IPS-18c (cell line): ENCODE results near the gene IL6R.
"Not testable (repeated sequence)": the region's sequence is repeated elsewhere in the genome, so short reads cannot be mapped to it uniquely, and the experiment has no call there.

Experiments
- H3K4me3 ChIP-seq: 2 replicates; pipeline ENCODE4 v1.7.0; 2013; ENCODE audit warnings: low read depth, mild to moderate bottlenecking, low read length, moderate library complexity; ENCODE audit not compliant: insufficient read depth
- H3K9me3 ChIP-seq: one replicate; pipeline ENCODE4 v1.6.1; 2013; ENCODE audit warnings: mild to moderate bottlenecking, low read length, moderate library complexity; ENCODE audit not compliant: control insufficient read depth, insufficient read depth

Gene IL6R

DNA sequence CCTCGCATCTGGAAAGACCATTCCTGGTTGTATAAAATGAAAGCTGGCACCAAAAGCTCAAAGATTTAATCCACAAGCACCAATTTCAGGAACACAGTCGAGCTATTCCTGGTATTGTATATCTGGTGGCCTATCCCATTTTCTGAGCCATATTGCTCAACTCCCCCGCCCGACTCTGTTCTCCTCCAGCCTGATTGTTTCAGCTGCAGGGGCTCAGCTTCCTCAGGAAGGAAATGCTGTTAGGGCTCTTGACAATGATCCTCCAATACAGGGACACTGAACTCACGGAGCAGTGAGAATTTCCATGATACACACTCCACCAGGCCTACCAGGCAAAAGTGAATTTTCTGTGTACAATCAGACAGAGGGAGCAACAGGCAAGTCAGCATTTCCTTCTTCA, 80.0 kb downstream of the IL6R start:
- Histone ChIP-seq H3K9me3 (no peaks in the 10 kb centered on the region), H3K4me3 (no peak overlapping the region)

DNA sequence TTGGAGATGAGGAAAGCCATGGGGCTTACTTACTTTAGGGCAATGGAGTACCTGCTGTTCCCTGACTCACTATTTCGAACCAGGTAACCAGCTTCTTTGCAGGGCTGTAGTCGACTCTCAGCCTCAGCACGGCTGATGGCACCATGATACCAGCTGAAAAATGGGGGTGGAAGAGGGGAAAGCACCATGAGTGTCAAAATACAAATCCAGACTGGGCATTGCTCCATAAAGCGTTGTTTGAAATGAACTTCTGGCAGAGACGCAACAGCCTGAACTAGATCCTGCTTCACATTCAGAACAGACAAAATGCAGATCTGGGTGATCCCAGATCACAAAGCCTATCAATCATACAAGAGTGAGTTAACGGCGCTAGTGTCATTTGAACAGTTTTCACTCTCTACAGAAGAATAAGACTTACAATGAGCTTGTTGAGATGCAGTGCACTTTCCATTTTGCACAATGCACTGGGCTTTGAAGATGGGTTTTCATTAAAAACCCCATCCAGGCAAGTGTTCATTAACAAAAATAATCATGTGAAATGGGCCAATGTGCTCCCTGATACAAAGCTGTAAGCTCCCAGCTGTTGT, 80.9 kb downstream of the IL6R start:
- Histone ChIP-seq H3K9me3 (no peaks in the 10 kb centered on the region), H3K4me3 (no peak overlapping the region)

DNA sequence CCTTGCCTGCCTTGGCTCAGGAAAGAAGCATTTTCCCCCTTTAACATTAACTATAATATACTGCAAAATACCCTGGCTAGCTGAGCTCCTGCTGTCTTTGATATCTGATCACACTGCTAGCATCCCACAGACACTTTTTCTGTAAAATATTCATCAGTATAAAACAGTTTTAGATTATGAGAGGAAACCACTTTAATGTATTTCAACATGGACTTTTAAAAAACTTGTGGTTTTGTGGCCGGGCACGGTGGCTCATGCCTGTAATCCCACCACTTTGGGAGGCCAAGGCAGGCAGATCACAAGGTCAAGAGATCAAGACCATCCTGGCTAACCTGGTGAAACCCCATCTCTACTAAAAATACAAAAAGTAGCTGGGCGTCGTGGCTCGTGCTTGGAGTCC, 81.6 kb downstream of the IL6R start:
- H3K9me3 ChIP-seq, H3K4me3 ChIP-seq: not testable (repeated sequence)

DNA sequence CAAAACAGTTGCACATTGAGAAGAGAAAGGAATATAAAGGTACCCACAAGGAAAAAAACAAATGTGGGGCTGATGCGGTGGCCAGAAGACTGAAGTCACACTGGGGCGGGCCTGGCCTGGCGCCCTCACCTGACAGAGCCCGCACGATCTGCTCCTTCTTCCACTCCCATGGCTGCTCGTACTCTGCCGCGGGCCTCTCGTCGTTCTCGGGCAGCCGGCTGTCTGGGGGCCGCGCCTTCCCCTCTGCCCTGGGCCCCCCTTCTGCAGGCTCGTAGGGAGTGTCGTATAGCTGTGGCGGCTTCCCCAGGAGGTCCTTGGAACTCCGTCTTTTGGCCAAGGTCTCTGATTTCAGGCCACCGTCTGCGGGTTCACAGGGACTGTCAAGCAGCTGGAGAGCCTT, 83.8 kb downstream of the IL6R start:
- Histone ChIP-seq H3K9me3 (no peaks in the 10 kb centered on the region), H3K4me3 (no peak overlapping the region)

GRCh38 chr1:154489695-154490274, 84.6 kb downstream of the IL6R start:
- H3K4me3 ChIP-seq = no peak overlapping the region

GRCh38 chr1:154490317-154490716, 85.2 kb downstream of the IL6R start:
- Histone ChIP-seq H3K4me3 (no peak overlapping the region), H3K9me3 (no peaks in the 10 kb centered on the region)

More at GRCh38 chr1:154489695-154490274, 84.6 kb downstream of the IL6R start:
- no peaks in the 10 kb centered on the region for H3K9me3 ChIP-seq

GRCh38 chr1:154492115-154492514, 87.0 kb downstream of the IL6R start:
- H3K4me3 ChIP-seq = no peak overlapping the region
- H3K9me3 ChIP-seq = no peaks in the 10 kb centered on the region

GRCh38 chr1:154493276-154493675, 88.1 kb downstream of the IL6R start:
- no peaks in the 10 kb centered on the region for H3K9me3 ChIP-seq
- H3K4me3 ChIP-seq = no peak overlapping the region

GRCh38 chr1:154495496-154496273, 90.5 kb downstream of the IL6R start:
- H3K4me3 ChIP-seq = no peak overlapping the region
- no peaks in the 10 kb centered on the region for H3K9me3 ChIP-seq

- H3K4me3 ChIP-seq = no peak overlapping the region
- no peaks in the 10 kb centered on the region for H3K9me3 ChIP-seq
Observed at GRCh38 chr1:154496383-154496782, 91.2 kb downstream of the IL6R start.

DNA sequence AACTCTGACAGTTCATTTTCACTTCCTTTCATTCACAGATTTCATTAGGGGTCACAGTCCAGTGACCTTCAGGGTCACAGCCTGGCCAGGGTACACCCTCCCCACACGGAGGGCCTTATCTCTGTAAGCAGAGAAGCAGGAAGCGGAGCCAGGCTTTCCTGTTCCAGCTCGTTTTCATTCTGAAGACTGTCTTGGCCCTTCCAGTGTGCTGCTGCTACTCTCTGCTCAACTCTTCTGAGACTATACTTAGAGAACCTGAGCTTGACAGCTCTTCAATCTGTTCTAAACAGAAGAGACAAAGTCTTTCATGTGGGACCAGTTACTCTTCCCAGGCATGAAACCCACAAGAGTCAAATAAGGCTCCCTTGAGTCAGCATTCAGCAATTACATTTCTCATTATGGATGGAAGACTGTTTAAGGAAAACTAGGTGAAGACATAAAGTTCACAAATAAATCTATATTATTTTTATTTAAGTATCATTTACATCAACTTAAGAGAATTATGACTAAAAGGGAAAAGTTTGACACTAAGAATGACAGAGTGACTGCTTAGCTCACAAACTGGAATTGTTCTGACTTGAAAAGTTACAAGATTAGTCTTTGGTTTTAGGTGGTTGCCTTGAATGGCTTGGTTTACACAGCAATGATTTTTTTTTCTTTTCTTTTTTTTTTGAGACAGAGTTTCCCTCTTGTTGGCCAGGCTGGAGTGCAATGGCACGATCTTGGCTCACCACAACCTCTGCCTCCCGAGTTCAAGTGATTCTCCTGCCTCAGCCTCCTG, 92.1 kb downstream of the IL6R start:
- no peak overlapping the region for H3K4me3 ChIP-seq
- no peaks in the 10 kb centered on the region for H3K9me3 ChIP-seq

DNA sequence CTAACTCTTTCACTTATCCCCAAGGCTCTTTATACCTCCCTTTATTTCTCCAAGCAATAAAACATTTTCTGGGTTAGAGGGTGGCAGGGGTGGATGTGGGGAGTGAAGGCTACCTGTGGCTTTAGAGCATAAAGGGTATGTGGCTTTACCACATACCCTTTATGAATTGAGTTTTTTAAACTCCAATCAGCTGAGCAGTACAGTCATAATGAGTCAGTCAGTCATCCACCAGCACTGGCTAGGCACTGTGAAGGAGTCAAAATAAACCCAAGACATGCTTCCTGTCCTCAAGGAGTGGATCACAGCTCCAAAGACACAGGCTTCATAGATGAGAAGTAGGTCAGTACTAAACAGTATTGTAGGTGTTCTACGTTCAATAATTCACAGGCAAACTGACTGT, 94.3 kb downstream of the IL6R start:
- H3K9me3 ChIP-seq = peaks cover 6% of the 10 kb centered on the region
- no peak overlapping the region for H3K4me3 ChIP-seq

GRCh38 chr1:154500533-154500932, 95.4 kb downstream of the IL6R start:
- H3K9me3 ChIP-seq = peaks cover 6% of the 10 kb centered on the region
- H3K4me3 ChIP-seq = no peak overlapping the region

DNA sequence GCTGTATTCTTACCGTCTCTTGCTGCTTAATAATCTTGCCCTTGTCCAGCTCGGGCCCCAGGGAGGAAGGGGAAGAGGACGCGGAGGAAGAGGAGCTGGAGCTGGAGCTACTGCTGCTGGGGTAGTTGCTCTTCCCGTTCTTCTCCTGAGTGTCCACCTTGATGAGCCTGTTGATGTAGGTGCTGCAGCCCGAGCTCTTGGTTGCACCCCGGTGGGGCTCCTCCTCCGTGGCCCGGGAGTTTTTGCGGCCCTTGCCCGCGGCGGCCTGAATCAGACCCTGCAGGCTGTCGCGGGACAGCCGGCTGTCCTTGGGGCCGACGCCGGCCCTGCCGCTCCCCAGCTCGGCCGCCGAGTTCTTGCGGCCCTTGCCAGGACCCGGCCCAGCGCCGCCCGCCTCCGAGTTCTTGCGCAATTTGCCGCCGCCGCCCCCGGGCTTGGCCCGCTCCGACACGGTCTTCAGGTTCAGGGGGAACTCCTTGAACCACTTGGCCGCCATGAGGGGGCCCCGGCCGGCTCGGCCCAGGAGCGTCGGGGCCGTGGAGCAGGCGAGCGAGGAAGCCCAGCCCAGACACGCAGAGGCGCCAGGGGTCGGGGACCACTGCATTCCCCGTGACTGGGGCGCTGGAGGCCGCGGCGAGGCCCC, 96.4 kb downstream of the IL6R start:
- Histone ChIP-seq H3K9me3 (peaks cover 6% of the 10 kb centered on the region), H3K4me3 (peak overlapping the region; percentile 49)

DNA sequence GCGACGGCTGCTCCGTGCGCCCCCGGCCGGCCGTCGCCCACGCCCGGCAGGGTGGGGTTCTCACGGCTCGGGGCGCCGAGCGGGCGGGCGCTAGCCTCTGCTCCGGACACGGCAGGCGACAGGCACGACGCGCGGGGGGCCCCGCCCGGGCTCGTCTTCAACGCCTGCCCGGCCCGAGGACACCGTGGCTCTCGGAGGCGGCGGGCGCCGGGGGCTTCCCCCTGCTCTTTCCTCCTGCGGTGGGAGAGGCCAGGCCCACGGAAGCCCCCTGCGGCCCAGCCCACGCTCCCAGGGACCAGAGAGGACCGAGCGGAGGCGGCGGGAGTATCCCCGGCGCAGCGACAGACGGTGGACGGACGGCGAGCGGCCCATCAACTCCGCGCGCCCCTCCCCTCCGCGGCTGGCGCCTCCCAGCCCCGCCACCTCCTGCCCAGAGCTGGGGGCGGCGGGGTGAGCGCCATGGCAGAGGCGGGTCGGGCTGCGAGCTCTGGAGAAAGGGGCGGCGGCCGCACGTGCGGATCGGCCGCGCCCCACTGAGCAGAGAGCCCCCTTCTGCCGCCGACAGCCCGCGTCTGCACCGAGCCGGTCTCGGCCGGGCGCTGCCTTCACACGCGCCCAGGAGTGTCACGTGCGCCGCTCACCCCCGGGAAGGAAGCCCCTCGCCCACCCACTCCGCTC, 97.1 kb downstream of the IL6R start, which contains the start of the genes SHE and TDRD10:
Gene SHE, minus strand, starts transcription at position 347 of the 678 bp plus-strand sequence. CDS start 386 bp downstream, outside the sequence.
Gene TDRD10, plus strand, starts transcription at position 154 of the 678 bp plus-strand sequence. CDS start 4,685 bp downstream, outside the sequence.
- Histone ChIP-seq H3K9me3 (peaks cover 8% of the 10 kb centered on the region), H3K4me3 (peak within 1 kb of the TSS; percentile 49)

DNA sequence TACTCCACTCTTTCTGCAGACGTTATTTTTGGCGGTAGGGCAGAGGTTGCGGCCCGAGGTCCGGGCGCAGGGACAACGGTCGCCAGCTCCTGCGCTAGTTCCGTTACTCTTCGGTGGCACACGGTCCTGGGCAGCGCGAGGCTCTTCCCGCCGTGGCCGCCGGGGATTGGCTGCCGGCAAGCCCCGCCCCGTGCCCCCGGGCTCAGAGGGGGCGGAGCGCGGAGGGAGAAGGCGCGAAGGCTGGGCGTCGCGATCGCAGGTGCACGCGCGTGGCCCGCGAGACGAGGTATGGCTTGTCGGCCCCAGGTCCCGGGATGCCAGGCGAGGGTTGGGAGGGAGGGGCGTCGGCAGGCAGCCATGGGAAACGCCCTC, 97.6 kb downstream of the IL6R start:
- peaks cover 8% of the 10 kb centered on the region for H3K9me3 ChIP-seq
- H3K4me3 ChIP-seq = peak overlapping the region; percentile 49; the same call in 1 of the 2 replicates

- Histone ChIP-seq H3K9me3 (peaks cover 8% of the 10 kb centered on the region), H3K4me3 (no peak overlapping the region)
Observed at GRCh38 chr1:154503898-154504297, 98.8 kb downstream of the IL6R start.
